ENCODE data around the gene DPAGT1.

DPAGT1 gene

GRCh38 chr11:119091966-119092879 is 9.4 kb downstream of the DPAGT1 start:
- Histone ChIP-seq H3K9me3 (replicated peaks; ENCODE audit: low read length) (no peaks in the 10 kb centered on the region), H3K36me3 (ENCODE audit: insufficient read depth, low read length) (peaks cover 36% of the 10 kb centered on the region), H3K4me3 (ENCODE audit: low read length) (peak overlapping the region; percentile 79), H3K9ac (ENCODE audit: low read depth, low read length) (peak overlapping the region; percentile 12), H3K4me1 (ENCODE audit: control insufficient read depth, insufficient read depth, low read length) (peaks cover 21% of the 10 kb centered on the region), H3K27me3 (ENCODE audit: control insufficient read depth, insufficient read depth, low read length) (no peaks in the 10 kb centered on the region), H3K4me2 (ENCODE audit: low read length) (peak overlapping the region; percentile 85)

- H3K4me1 ChIP-seq (ENCODE audit: control insufficient read depth, insufficient read depth, low read length), result peaks cover 21% of the 10 kb centered on the region
- H3K4me3 ChIP-seq (ENCODE audit: low read length), result no peak overlapping the region
- H3K9ac ChIP-seq (ENCODE audit: low read depth, low read length), result no peak overlapping the region
- H3K36me3 ChIP-seq (ENCODE audit: insufficient read depth, low read length), result peaks cover 26% of the 10 kb centered on the region
- no peaks in the 10 kb centered on the region for H3K27me3 ChIP-seq (ENCODE audit: control insufficient read depth, insufficient read depth, low read length)
- H3K4me2 ChIP-seq (ENCODE audit: low read length), result no peak overlapping the region
- H3K9me3 ChIP-seq (replicated peaks; ENCODE audit: low read length), result no peaks in the 10 kb centered on the region
These were observed 10.5 kb downstream of the DPAGT1 start for GRCh38 chr11:119091178-119091577.

- Histone ChIP-seq H3K9ac (ENCODE audit: low read depth, low read length) (no peak overlapping the region), H3K36me3 (ENCODE audit: insufficient read depth, low read length) (peaks cover 26% of the 10 kb centered on the region), H3K27me3 (ENCODE audit: control insufficient read depth, insufficient read depth, low read length) (no peaks in the 10 kb centered on the region), H3K4me3 (ENCODE audit: low read length) (no peak overlapping the region), H3K4me2 (ENCODE audit: low read length) (no peak overlapping the region), H3K9me3 (replicated peaks; ENCODE audit: low read length) (no peaks in the 10 kb centered on the region), H3K4me1 (ENCODE audit: control insufficient read depth, insufficient read depth, low read length) (peaks cover 22% of the 10 kb centered on the region)
These were observed 12.3 kb downstream of the DPAGT1 start for GRCh38 chr11:119089319-119089718.

GRCh38 chr11:119088406-119088805 is 13.2 kb downstream of the DPAGT1 start:
- Histone ChIP-seq H3K36me3 (ENCODE audit: insufficient read depth, low read length) (peaks cover 23% of the 10 kb centered on the region), H3K27me3 (ENCODE audit: control insufficient read depth, insufficient read depth, low read length) (no peaks in the 10 kb centered on the region), H3K9me3 (replicated peaks; ENCODE audit: low read length) (no peaks in the 10 kb centered on the region), H3K9ac (ENCODE audit: low read depth, low read length) (no peak overlapping the region), H3K4me1 (ENCODE audit: control insufficient read depth, insufficient read depth, low read length) (peaks cover 22% of the 10 kb centered on the region), H3K4me2 (ENCODE audit: low read length) (no peak overlapping the region), H3K4me3 (ENCODE audit: low read length) (no peak overlapping the region)

- Histone ChIP-seq H3K36me3 (ENCODE audit: insufficient read depth, low read length) (peaks cover 16% of the 10 kb centered on the region), H3K9me3 (replicated peaks; ENCODE audit: low read length) (no peaks in the 10 kb centered on the region), H3K4me2 (ENCODE audit: low read length) (no peak overlapping the region), H3K27me3 (ENCODE audit: control insufficient read depth, insufficient read depth, low read length) (no peaks in the 10 kb centered on the region), H3K4me3 (ENCODE audit: low read length) (no peak overlapping the region), H3K4me1 (ENCODE audit: control insufficient read depth, insufficient read depth, low read length) (peaks cover 16% of the 10 kb centered on the region), H3K9ac (ENCODE audit: low read depth, low read length) (no peak overlapping the region)
These were observed 13.9 kb downstream of the DPAGT1 start for GRCh38 chr11:119087747-119088241.

- H3K4me1 ChIP-seq (ENCODE audit: control insufficient read depth, insufficient read depth, low read length), result peaks cover 10% of the 10 kb centered on the region
- H3K9ac ChIP-seq (ENCODE audit: low read depth, low read length), result no peak overlapping the region
- H3K9me3 ChIP-seq (replicated peaks; ENCODE audit: low read length), result no peaks in the 10 kb centered on the region
- peaks cover 13% of the 10 kb centered on the region for H3K36me3 ChIP-seq (ENCODE audit: insufficient read depth, low read length)
- no peak overlapping the region for H3K4me3 ChIP-seq (ENCODE audit: low read length)
- no peak overlapping the region for H3K4me2 ChIP-seq (ENCODE audit: low read length)
- H3K27me3 ChIP-seq (ENCODE audit: control insufficient read depth, insufficient read depth, low read length), result no peaks in the 10 kb centered on the region
These were observed 14.5 kb downstream of the DPAGT1 start for GRCh38 chr11:119087123-119087522.

- peak overlapping the region; percentile 92 for H3K4me3 ChIP-seq (ENCODE audit: low read length)
- H3K4me1 ChIP-seq (ENCODE audit: control insufficient read depth, insufficient read depth, low read length), result peaks cover 10% of the 10 kb centered on the region
- peaks cover 25% of the 10 kb centered on the region for H3K36me3 ChIP-seq (ENCODE audit: insufficient read depth, low read length)
- H3K9ac ChIP-seq (ENCODE audit: low read depth, low read length), result peak overlapping the region; percentile 82
- no peaks in the 10 kb centered on the region for H3K9me3 ChIP-seq (replicated peaks; ENCODE audit: low read length)
- no peaks in the 10 kb centered on the region for H3K27me3 ChIP-seq (ENCODE audit: control insufficient read depth, insufficient read depth, low read length)
- H3K4me2 ChIP-seq (ENCODE audit: low read length), result peak overlapping the region; percentile 89
These were observed 16.2 kb downstream of the DPAGT1 start for GRCh38 chr11:119085437-119085847.

GRCh38 chr11:119084663-119085436 is 16.8 kb downstream of the DPAGT1 start, which contains the start of gene HMBS:
HMBS (plus strand) TSS chr11:119084881; CDS start chr11:119085034, 153 bp downstream.
- Histone ChIP-seq H3K4me3 (ENCODE audit: low read length) (peak within 1 kb of the TSS; percentile 92), H3K27me3 (ENCODE audit: control insufficient read depth, insufficient read depth, low read length) (no peaks in the 10 kb centered on the region), H3K4me2 (ENCODE audit: low read length) (peak within 1 kb of the TSS; percentile 89), H3K9me3 (replicated peaks; ENCODE audit: low read length) (no peaks in the 10 kb centered on the region), H3K4me1 (ENCODE audit: control insufficient read depth, insufficient read depth, low read length) (peaks cover 10% of the 10 kb centered on the region), H3K36me3 (ENCODE audit: insufficient read depth, low read length) (peaks cover 25% of the 10 kb centered on the region), H3K9ac (ENCODE audit: low read depth, low read length) (peak within 1 kb of the TSS; percentile 82)

GRCh38 chr11:119081682-119082260 is 19.9 kb downstream of the DPAGT1 start:
- no peak overlapping the region for H3K4me3 ChIP-seq (ENCODE audit: low read length)
- peaks cover 45% of the 10 kb centered on the region for H3K36me3 ChIP-seq (ENCODE audit: insufficient read depth, low read length)
- peaks cover 10% of the 10 kb centered on the region for H3K4me1 ChIP-seq (ENCODE audit: control insufficient read depth, insufficient read depth, low read length)
- no peaks in the 10 kb centered on the region for H3K9me3 ChIP-seq (replicated peaks; ENCODE audit: low read length)
- no peaks in the 10 kb centered on the region for H3K27me3 ChIP-seq (ENCODE audit: control insufficient read depth, insufficient read depth, low read length)
- H3K4me2 ChIP-seq (ENCODE audit: low read length), result no peak overlapping the region
- no peak overlapping the region for H3K9ac ChIP-seq (ENCODE audit: low read depth, low read length)

GRCh38 chr11:119078675-119079420 is 22.8 kb downstream of the DPAGT1 start:
- Histone ChIP-seq H3K9ac (ENCODE audit: low read depth, low read length) (no peak overlapping the region), H3K4me1 (ENCODE audit: control insufficient read depth, insufficient read depth, low read length) (no peaks in the 10 kb centered on the region), H3K36me3 (ENCODE audit: insufficient read depth, low read length) (peaks cover 49% of the 10 kb centered on the region), H3K4me2 (ENCODE audit: low read length) (no peak overlapping the region), H3K9me3 (replicated peaks; ENCODE audit: low read length) (no peaks in the 10 kb centered on the region), H3K4me3 (ENCODE audit: low read length) (no peak overlapping the region), H3K27me3 (ENCODE audit: control insufficient read depth, insufficient read depth, low read length) (no peaks in the 10 kb centered on the region)
